HG03442 (cell line): Measurements from ENCODE around the gene BRINP3.

Source experiments
- ATAC-seq: cut with Tn5 transposase; IDR thresholded peaks from one replicate; pipeline ENCODE4 v1.9.1; 2021; ENCODE audit warnings: mild to moderate bottlenecking, moderate library complexity; ENCODE audit not compliant: unreplicated experiment

The BRINP3 gene

GRCh38 chr1:190193508-190194115 lies 284.1 kb downstream of the BRINP3 start:
- ATAC-seq = no peak

GRCh38 chr1:190192627-190193026 lies 285.0 kb downstream of the BRINP3 start:
- ATAC-seq = no peak

- ATAC-seq = no peak
Measured at GRCh38 chr1:190183588-190183987, 294.1 kb downstream of the BRINP3 start.

- ATAC-seq = no peak
Measured at GRCh38 chr1:190179817-190180216, 297.8 kb downstream of the BRINP3 start.

GRCh38 chr1:190178827-190179226 lies 298.8 kb downstream of the BRINP3 start:
- no peak for ATAC-seq

- no peak for ATAC-seq
Measured at GRCh38 chr1:190177555-190177954, 300.1 kb downstream of the BRINP3 start.

- no peak for ATAC-seq
Measured at GRCh38 chr1:190176776-190177175, 300.9 kb downstream of the BRINP3 start.

GRCh38 chr1:190175320-190175719 lies 302.3 kb downstream of the BRINP3 start:
- ATAC-seq = no peak

- no peak for ATAC-seq
Measured at GRCh38 chr1:190172651-190173430, 304.8 kb downstream of the BRINP3 start.

- no peak for ATAC-seq
Measured at GRCh38 chr1:190170321-190170720, 307.3 kb downstream of the BRINP3 start.

GRCh38 chr1:190169311-190170067 lies 308.2 kb downstream of the BRINP3 start:
- ATAC-seq = no peak

- ATAC-seq = no peak
Measured at GRCh38 chr1:190168893-190169280, 308.8 kb downstream of the BRINP3 start.

- no peak for ATAC-seq
Measured at GRCh38 chr1:190168116-190168892, 309.4 kb downstream of the BRINP3 start.

- ATAC-seq = no peak
Measured at GRCh38 chr1:190159146-190159545, 318.5 kb downstream of the BRINP3 start.

- no peak for ATAC-seq
Measured at GRCh38 chr1:190154744-190155143, 322.9 kb downstream of the BRINP3 start.

- no peak for ATAC-seq
Measured at GRCh38 chr1:190147616-190148015, 330.0 kb downstream of the BRINP3 start.

GRCh38 chr1:190144650-190145049 lies 333.0 kb downstream of the BRINP3 start:
- no peak for ATAC-seq

GRCh38 chr1:190140644-190141043 lies 337.0 kb downstream of the BRINP3 start:
- ATAC-seq = no peak

- ATAC-seq = no peak
Measured at GRCh38 chr1:190138702-190139101, 339.0 kb downstream of the BRINP3 start.

GRCh38 chr1:190138266-190138665 lies 339.4 kb downstream of the BRINP3 start:
- ATAC-seq = no peak

- ATAC-seq = no peak
Measured at GRCh38 chr1:190129366-190129765, 348.3 kb downstream of the BRINP3 start.
